ENCODE measurements around the gene ZNF436.
A peak's percentile ranks its signal among the peaks of the same experiment; 100 is the strongest.

ZNF436 gene

DNA sequence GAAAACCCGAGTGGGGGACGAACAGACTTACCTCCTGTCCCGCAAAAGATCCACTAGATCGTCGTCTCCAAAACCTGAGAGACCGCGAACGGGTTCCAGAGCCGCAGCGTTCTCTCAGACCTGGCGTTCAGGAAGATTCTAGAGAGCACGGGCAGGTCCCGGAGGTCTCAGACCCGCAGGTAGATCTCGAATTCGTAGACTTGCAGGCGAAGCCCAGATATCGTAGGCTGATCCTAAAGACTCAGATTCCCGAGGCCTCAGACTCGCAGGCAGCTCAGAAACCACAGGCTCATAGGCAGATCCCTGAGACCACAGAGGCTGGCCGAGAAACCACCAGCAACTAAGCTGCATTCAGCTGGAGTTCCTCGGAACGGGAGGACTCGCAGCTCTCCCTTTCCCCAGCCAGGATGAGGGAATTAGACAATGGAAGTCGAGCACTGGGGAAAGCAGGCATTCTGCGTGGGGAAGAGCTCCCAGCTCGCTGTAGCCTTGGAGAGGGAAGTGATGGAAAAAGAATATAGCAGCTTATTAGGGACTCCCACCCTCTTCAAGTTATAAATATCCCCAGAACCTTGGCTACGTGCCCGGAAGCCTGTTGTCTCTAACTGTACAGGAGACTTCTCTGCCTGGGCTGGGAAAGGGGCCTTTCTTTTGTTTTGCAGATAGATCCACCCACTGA is at the start of gene ZNF436:
Gene ZNF436, minus strand, starts transcription at position 502 of the 679 bp plus-strand sequence. CDS start 1,831 bp downstream, outside the sequence.
- DNase-seq (ENCODE audit: low spot score): peak; percentile 6

- DNase-seq (ENCODE audit: low spot score): no peak
Observed at GRCh38 chr1:23419180-23419579, 49.5 kb upstream of the ZNF436 start.

DNA sequence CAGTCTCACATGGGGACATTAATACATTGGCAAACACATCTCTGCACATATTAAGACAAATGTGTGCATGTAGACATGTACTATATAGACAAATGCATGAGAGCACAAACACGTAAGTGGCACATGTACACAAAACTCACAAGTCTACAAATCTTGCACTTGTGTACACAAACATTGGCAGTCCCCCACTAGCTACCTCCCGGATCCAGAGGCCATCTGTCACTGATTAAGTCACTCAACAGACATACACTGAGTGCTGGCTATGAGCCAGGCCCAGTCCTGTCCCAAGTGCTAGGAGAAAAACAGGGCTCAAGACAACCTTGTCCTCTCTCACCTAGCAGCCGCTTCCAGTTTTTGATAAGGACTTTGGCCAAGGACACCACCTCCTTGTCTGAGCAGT is 47.9 kb upstream of the ZNF436 start:
- no peak for DNase-seq (ENCODE audit: low spot score)

GRCh38 chr1:23416964-23417363 is 47.3 kb upstream of the ZNF436 start:
- no peak for DNase-seq (ENCODE audit: low spot score)

GRCh38 chr1:23408797-23409290 is 39.2 kb upstream of the ZNF436 start:
- DNase-seq (ENCODE audit: low spot score): no peak

GRCh38 chr1:23407016-23407630 is 37.5 kb upstream of the ZNF436 start:
- no peak for DNase-seq (ENCODE audit: low spot score)

GRCh38 chr1:23405946-23406345 is 36.3 kb upstream of the ZNF436 start:
- DNase-seq (ENCODE audit: low spot score): no peak

- DNase-seq (ENCODE audit: low spot score): peak; percentile 84
Observed at GRCh38 chr1:23403735-23404486, 34.3 kb upstream of the ZNF436 start.

DNA sequence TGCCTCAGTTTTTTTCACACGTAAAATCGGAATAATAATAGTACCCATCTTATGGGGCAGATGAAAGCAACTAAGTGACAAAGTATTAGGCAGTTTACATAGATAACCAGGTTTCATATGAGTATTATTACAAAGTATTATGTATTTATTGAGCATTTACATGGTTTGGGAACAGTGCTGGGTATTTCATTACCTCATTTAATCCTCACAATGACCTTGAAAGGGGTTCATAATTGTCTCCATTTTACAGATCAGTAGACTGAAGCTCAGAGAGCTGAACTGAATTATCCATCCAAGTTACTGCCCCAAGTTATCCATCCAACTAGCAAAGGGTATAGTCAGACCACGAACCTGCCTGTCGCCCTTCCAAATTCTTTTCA is 33.7 kb upstream of the ZNF436 start:
- DNase-seq (ENCODE audit: low spot score): no peak

DNA sequence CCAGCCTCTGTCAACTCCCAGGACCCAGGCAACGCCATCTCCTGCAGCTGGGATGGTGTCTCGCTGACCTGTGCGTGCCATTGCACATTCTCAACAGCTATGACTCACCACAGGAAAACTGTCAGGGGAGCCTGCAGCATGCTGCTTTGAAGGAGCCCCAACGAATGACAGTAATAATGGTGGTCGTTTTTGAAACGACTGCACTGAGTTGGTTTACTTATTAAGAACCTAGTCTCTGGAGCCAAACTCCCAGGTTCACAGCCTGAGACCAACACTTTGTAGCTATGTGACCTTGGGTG is 33.4 kb upstream of the ZNF436 start:
- no peak for DNase-seq (ENCODE audit: low spot score)

- no peak for DNase-seq (ENCODE audit: low spot score)
Observed at GRCh38 chr1:23402286-23403037, 32.8 kb upstream of the ZNF436 start.

GRCh38 chr1:23401313-23401712 is 31.7 kb upstream of the ZNF436 start:
- no peak for DNase-seq (ENCODE audit: low spot score)

DNA sequence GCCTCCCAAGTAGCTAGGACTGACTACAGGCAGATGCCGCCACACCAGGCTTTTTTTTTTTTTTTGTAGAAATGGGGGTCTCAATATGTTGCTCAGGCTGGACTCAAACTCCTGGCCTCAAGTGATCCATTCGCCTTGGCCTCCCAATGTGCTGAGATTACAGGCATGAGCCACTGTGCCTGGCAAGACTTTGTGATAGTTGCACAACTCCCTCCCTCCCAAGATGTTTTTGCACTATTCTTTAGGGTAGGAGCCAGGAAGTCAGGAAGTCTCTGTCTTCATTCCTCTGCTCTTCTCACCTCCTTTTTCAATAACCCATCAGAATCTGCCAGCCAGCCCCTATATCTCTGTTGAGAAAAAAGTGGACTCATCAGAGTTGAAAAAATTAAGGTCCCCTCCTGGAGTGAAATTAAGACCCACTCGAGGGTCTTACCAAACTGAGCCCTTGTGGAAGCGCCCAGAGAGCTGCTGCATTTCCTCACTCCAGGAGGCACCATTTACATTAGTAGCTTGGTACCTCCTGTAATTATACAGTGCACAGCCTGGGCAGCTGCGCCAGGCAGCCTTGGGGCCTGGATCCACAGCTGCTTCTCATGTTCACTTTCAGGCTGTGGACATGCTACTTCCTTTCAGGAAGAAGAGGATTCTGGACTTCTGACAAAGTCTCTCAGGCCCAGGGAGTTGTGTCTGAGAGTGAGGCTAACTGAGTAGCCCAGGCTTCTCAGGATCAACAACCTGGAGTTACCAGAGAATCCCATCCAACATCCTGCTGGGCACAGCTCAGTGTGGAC is 30.9 kb upstream of the ZNF436 start:
- DNase-seq (ENCODE audit: low spot score): no peak

DNA sequence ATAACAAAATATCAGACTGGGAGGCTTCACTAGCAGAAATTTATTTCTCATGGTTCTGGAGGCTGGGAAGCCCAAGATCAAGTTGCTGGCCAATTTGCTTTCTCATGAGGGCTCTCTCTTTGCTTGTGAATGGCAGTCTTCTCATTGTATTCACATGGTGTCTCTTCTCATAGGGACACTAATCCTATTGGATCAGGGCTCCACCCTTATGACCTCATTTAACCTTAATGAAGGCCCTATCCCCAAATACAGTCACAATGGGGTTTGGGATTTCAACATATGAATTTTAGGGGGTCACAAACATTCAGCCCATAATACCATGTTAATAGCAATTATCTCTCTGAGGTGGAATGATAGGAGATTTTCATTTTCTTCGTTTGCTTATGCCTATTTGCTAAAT is 29.6 kb upstream of the ZNF436 start:
- no peak for DNase-seq (ENCODE audit: low spot score)

GRCh38 chr1:23397908-23398307 is 28.3 kb upstream of the ZNF436 start:
- DNase-seq (ENCODE audit: low spot score): no peak

- no peak for DNase-seq (ENCODE audit: low spot score)
Observed at GRCh38 chr1:23396380-23396779, 26.7 kb upstream of the ZNF436 start.

- DNase-seq (ENCODE audit: low spot score): no peak
Observed at GRCh38 chr1:23395849-23396248, 26.2 kb upstream of the ZNF436 start.

- no peak for DNase-seq (ENCODE audit: low spot score)
Observed at GRCh38 chr1:23395154-23395724, 25.6 kb upstream of the ZNF436 start.

GRCh38 chr1:23394684-23395083 is 25.0 kb upstream of the ZNF436 start:
- no peak for DNase-seq (ENCODE audit: low spot score)

DNA sequence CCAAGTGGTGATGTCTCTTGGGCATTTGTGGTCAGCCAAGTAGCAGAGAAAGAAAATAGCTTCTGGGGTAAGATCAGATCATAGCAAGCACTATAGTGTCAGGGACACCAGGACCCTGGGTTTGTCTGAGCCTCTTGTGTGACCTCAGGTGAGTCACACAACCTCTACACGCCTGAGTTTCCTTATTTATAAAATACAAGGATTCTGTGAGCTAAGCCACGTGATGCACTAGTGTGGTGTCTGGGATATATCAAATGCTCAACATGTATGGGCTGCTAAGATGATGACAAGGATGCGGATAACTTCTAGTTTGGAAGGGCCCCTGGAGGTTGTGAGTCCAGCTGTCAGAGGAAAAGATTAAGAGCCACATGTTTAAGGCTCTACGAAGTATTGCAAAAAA is 24.5 kb upstream of the ZNF436 start:
- no peak for DNase-seq (ENCODE audit: low spot score)

- DNase-seq (ENCODE audit: low spot score): no peak
Observed at GRCh38 chr1:23393706-23394105, 24.1 kb upstream of the ZNF436 start.
